Adrenal gland (tissue), 5 donors: ENCODE data around the gene CCDC158.

ENCODE experiments used
- POLR2A ChIP-seq, 2 donors: fragments of 450-650 bp; IDR thresholded peaks; one replicate each; pipeline ENCODE4 v1.6.1; 2017; ENCODE audit warnings: antibody characterized with exemption in 2 of 2, mild to moderate bottlenecking in 2 of 2, moderate library complexity in 1 of 2
- TF ChIP-seq, protein P1 (sequence below), 6 experiments: fragments of 450-650 bp in 4 of 6; fragments of 200-600 bp in 2 of 6; sonication (generic) in 1 of 6; IDR thresholded peaks; 1 replicate in 5 of 6; 2 replicates in 1 of 6; pipeline versions ENCODE4 v1.5.1 to v1.8.0; 2016 to 2021; ENCODE audit warnings: antibody characterized with exemption in 6 of 6, mild to moderate bottlenecking in 2 of 6, moderate library complexity in 1 of 6
- donor health status: DM: no; HTN: no; CAD: no.

- no peak for TF ChIP-seq POLR2A (IDR thresholded peaks at IDR 0.05)
- TF ChIP-seq, protein P1, sequence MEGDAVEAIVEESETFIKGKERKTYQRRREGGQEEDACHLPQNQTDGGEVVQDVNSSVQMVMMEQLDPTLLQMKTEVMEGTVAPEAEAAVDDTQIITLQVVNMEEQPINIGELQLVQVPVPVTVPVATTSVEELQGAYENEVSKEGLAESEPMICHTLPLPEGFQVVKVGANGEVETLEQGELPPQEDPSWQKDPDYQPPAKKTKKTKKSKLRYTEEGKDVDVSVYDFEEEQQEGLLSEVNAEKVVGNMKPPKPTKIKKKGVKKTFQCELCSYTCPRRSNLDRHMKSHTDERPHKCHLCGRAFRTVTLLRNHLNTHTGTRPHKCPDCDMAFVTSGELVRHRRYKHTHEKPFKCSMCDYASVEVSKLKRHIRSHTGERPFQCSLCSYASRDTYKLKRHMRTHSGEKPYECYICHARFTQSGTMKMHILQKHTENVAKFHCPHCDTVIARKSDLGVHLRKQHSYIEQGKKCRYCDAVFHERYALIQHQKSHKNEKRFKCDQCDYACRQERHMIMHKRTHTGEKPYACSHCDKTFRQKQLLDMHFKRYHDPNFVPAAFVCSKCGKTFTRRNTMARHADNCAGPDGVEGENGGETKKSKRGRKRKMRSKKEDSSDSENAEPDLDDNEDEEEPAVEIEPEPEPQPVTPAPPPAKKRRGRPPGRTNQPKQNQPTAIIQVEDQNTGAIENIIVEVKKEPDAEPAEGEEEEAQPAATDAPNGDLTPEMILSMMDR (IDR thresholded peaks at IDR 0.05) = no peak
Observed at GRCh38 chr4:76407440-76408119, 13.4 kb downstream of the CCDC158 start.
